Omental fat pad (tissue), 4 donors: ENCODE data around the gene CYP2R1. TPM values are rescaled to one million over a fixed set of nuclear protein-coding genes. Genes with fewer than 3 reads are reported as not detected.

Experiments used
- ATAC-seq: fragments of 150-250 bp; one replicate; pipeline ENCODE4 v1.9.1; 2016; ENCODE audit warnings: mild to moderate bottlenecking, moderate library complexity; ENCODE audit not compliant: low FRiP score
- DNase-seq: peaks from one replicate; pipeline ENCODE4 v3.0.0-alpha.2; 2019; ENCODE audit warnings: low spot score
- small RNA-seq: library from RNA; depleted of rRNA; stranded (forward); fragments of <200 nt; gene quantifications from one replicate; pipeline ENCODE3, GENCODE V24; 2016
- total RNA-seq, 4 donors: library from RNA; depleted of rRNA; stranded (reverse); fragments of >200 nt; gene quantifications; one replicate each; pipeline ENCODE4 v1.1.0, GENCODE V29; 2016
- TF ChIP-seq, protein P1 (sequence below), 3 donors: fragments of 450-650 bp; IDR thresholded peaks; one replicate each; pipeline ENCODE4 v1.5.1; 2016 to 2017; ENCODE audit warnings: antibody characterized with exemption in 3 of 3, mild to moderate bottlenecking in 3 of 3, moderate library complexity in 2 of 3

CYP2R1 gene
- total RNA-seq, 4 donors from 2014 or later, result 7.0 to 24.6 (median 11.0) TPM

DNA sequence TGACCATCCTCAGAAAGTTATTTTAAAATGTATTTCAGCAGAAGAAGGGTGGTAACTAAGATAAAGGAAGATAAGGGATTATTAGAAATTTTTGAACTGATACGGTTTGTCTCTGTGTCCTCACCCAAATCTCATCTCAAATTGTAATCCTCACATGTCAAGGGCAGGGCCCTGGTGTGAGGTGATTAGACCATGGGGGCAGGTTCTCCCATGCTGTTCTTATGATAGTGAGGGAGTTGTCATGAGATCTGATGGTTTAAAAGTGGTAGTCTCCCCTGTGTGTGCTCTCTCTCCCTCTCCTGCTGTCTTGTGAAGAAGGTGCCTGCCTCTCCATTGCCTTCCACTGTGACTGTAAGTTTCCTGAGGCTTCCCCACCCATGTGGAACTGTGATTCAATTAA, 36.1 kb downstream of the CYP2R1 start:
- no peak for ATAC-seq
- TF ChIP-seq, protein P1, sequence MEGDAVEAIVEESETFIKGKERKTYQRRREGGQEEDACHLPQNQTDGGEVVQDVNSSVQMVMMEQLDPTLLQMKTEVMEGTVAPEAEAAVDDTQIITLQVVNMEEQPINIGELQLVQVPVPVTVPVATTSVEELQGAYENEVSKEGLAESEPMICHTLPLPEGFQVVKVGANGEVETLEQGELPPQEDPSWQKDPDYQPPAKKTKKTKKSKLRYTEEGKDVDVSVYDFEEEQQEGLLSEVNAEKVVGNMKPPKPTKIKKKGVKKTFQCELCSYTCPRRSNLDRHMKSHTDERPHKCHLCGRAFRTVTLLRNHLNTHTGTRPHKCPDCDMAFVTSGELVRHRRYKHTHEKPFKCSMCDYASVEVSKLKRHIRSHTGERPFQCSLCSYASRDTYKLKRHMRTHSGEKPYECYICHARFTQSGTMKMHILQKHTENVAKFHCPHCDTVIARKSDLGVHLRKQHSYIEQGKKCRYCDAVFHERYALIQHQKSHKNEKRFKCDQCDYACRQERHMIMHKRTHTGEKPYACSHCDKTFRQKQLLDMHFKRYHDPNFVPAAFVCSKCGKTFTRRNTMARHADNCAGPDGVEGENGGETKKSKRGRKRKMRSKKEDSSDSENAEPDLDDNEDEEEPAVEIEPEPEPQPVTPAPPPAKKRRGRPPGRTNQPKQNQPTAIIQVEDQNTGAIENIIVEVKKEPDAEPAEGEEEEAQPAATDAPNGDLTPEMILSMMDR (IDR thresholded peaks at IDR 0.05), result no peak
- no peak for DNase-seq

DNA sequence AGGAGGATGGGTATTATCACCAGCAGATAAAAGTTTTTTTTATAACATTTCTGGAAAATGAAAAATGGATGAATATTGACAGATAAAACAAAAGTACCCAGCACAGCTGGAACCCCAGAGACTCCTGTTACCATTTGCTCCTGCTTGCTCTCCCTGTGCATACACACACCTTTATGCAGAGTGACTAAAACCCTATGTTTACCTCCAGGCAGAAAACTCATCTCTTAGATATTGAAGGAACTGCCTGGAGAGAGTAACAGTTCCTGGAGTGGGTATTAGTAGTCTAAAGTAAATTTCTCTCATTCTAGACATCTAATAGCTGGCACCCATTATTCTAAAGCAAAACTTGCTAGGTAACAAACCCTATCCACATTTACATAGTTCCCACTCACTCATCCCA, 38.0 kb downstream of the CYP2R1 start:
- ATAC-seq (no peak), DNase-seq (no peak)
- TF ChIP-seq, protein P1 (IDR thresholded peaks at IDR 0.05), result no peak

DNA sequence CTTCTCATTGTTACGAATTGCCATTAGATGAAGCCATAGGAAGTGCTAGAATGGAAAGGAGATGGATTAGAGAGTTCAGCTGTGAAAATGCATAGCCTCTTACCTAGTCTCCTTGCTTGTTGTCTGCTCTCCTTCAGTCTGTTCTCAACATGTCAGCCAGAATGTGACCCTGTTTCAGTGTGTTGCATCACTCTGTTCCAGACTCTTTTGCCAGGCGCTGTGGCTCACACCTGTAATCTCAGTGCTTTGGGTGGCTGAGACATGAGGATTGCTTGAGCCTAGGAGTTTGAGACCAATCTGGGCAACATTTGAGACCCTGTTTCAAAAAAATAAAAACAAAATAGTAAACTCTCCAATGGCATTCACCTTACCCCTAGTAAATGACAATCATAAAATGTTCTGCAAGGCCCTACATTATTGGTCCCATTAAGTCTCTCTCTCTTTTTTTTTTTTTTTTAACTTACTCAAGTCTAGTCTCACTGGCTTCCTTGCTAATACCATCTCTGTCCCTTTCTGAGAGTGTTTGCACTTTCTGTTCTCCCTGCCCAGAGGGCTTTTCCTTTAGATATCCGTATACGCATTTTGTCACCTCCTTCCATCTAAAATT, 39.4 kb downstream of the CYP2R1 start:
- TF ChIP-seq, protein P1 (IDR thresholded peaks at IDR 0.05), result no peak
- no peak for ATAC-seq
- no peak for DNase-seq

- no peak for DNase-seq
- ATAC-seq, result no peak
- TF ChIP-seq, protein P1 (IDR thresholded peaks at IDR 0.05), result no peak
Measured at GRCh38 chr11:14842002-14842401, 50.0 kb downstream of the CYP2R1 start.

DNA sequence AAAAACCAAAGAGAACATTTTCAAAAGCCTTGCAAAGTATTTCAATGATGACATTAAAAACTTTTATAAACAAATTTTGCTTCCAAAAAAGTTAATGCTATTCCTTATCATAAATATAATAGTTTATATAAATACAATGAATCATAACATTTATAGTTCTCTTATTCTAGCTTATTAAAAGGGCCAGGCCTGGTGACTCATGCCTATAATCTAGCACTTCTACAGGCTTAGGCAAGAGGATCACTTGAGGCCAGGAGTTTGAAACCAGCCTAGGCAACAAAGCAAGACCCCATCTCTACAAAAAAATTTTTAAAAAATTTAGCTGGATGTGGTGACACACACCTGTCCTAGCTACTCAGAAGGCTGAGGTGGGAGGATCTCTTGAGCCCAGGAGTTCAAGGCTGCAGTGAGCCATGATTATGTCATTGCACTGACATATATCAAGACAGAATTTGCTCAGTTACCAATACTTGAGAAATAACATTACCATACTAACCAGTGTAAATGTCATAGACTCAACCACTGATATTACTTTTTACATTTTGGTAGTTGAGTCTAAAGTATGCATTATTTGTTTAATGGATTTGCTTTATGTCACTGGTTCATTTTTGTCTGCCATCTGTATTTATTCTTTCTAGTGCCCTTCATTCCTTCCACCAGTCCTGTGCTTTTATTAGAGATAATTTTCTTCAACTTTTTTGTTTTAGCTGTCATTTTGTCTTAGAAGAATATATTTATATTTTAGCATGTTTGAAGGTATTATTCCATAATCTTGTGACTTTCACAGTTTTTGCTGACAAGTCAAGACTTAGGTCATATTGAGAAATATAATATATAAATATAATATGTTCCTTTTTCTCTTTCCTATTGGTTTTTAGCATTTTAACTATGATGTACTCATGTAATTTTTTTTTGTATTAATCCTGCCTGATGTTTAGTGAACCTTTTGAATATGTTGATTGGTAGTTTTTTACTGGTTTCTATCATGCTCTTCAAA, 56.2 kb downstream of the CYP2R1 start:
- TF ChIP-seq, protein P1 (IDR thresholded peaks at IDR 0.05), result no peak
- DNase-seq (no peak), ATAC-seq (no peak)

Small RNA genes lying within 50 kb of the gene (small RNA-seq; reads per million reads assigned to genes)
- gene CALCP, result not detected

Other genes starting within 250 kb of the CYP2R1 start
- gene PDE3B, start 248.4 kb downstream of the CYP2R1 start, total RNA-seq, result 100 to 1,000 TPM in 1 of 4 donors, 10 to 100 TPM in 3; 83.7 to 194 (median 94.5) TPM
- gene CALCA, start 80.1 kb upstream of the CYP2R1 start, total RNA-seq, result 1 to 10 TPM in 1 of 4 donors, under 1 TPM in 1, not detected in 2; 0.74 to 1.1 TPM
- gene CALCB, start 181.4 kb upstream of the CYP2R1 start, total RNA-seq, result under 1 TPM in 3 of 4 donors, not detected in 1; 0.36 to 0.44 (median 0.37) TPM
- gene INSC, start 222.7 kb upstream of the CYP2R1 start, total RNA-seq, result 1 to 10 TPM in 1 of 4 donors, not detected in 3; 3.0 TPM